Measurements from ENCODE around the gene C11orf16.
"Not testable (repeated sequence)": the region's sequence is repeated elsewhere in the genome, so short reads cannot be mapped to it uniquely, and the experiment has no call there.

C11orf16 gene, protein sequence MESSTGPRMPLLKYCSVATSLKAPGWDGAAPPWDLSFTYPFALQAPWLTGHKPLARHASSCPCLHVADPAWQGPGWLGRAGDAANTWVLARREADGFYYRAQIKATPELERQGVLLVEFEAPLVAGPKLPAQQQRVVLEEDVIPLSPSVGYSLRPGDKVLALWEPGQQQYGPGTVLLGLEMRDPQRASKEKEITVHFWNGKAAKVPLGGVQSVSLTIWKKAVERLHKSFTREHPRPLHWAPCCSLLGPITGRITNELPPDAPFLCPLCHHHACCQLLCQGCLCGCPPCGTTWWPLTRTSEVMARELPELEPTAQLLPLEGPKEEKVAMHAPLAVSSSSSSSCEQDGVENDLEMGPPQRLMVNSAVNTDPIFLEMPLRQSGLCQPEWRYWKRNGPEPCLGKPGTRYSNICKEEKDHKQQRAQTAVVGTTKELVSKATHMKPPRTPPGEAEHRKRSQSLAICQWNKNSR

DNA sequence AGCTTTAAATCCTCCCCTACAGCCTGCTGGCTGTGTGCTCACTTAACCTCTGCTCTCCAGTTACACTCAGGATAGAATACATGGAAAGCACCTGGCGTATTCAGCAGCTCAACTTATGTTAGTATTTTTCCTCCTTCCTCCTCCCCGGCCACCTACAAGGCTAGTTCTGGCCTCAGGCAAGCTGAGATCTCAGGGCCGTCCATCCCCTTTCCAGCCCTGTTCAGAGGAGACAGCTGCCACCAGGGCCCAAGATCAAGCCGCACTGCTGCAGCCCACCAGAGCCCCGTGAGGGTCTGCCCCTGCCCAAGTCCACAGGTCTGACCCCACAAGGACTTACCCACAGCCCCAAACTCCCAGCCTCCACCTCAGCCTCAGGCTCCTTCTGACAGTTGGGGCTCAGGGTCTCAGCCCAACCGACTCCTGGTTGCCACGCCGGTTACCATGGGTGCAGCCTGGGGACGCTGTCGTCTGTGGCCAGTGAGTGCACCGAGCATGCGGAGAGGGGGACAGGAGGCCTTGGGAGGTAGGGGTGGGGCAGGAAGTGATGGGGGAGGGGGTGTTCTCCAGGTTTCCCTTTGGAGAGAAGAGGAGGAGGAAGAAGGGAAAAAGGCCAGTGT lies at the start of gene C11orf16:
Gene C11orf16 (minus strand): TSS at position 384 of the 617 bp plus-strand sequence. CDS start 639 bp downstream, outside the sequence.
- no peak for DNase-seq

DNA sequence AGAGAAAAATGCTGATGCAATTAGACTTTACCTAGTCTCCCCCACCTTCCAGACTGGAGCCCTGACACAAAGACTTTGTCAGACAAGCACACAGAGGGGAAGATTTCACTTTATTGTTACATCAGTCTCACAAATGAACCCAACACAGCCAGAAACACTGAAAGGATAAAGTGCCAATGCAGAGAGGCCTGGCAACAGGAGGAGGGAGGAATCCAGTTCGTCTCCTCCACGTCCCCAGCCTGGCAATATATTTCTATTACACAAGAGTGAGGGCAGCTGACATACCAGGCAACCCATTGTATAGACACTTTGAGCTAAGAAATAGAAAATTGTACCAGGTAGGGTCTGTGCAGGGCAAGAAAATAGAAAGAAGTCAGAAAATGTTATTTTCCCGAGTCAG lies 47.7 kb upstream of the C11orf16 start:
- DNase-seq, result no peak

DNA sequence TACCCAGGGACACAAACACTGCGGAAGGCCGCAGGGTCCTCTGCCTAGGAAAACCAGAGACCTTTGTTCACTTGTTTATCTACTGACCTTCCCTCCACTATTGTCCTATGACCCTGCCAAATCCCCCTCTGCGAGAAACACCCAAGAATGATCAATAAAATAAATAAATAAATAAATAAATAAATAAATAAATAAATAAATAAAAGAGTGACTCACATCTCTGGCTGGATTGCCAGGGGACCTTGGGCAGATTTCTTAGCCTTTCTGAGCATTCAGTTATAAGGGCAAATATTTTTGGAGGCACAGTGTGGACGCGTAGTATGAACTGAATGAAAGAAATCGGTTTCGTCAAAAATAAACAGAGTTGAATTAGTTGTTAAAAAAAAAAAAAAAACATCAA lies 46.6 kb upstream of the C11orf16 start:
- not testable (repeated sequence) for DNase-seq

DNA sequence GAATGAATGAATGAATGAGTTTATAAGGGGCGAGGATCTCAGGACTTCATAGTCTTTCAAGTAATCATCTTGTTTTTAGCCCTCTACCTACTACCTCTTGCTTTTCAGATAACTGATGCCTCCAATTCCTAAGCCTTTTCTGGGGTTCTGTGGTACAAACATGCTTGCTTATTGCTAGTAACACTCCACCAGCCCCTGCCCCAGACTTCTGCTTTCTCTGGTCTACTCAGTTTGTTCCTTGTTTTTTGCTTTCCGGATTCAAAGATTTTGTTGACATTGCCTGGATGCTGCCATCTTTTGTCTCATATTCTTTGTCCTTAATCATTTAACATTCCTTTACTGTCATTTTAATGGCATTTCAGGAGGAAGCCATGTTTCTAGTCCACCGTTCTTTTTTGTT lies 40.4 kb upstream of the C11orf16 start:
- DNase-seq, result no peak

DNA sequence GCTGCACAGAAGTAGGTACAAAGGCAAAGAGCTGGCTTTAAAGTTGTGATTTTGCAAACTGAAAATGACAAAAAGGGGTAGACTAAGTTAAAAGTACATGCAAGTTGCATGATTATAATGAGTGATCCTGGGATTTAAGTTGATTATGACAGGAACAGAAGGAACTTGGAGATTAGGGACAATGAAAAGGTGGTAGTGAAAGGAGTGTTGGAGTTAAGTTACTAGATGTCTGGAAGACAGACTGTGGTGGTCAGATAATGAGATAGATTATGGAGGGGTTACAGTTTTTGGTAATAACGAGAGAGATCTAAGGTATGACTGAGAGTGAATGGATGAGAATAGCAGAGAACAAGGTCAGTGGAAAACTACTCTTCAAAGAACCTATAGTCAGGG lies 39.2 kb upstream of the C11orf16 start:
- no peak for DNase-seq

DNA sequence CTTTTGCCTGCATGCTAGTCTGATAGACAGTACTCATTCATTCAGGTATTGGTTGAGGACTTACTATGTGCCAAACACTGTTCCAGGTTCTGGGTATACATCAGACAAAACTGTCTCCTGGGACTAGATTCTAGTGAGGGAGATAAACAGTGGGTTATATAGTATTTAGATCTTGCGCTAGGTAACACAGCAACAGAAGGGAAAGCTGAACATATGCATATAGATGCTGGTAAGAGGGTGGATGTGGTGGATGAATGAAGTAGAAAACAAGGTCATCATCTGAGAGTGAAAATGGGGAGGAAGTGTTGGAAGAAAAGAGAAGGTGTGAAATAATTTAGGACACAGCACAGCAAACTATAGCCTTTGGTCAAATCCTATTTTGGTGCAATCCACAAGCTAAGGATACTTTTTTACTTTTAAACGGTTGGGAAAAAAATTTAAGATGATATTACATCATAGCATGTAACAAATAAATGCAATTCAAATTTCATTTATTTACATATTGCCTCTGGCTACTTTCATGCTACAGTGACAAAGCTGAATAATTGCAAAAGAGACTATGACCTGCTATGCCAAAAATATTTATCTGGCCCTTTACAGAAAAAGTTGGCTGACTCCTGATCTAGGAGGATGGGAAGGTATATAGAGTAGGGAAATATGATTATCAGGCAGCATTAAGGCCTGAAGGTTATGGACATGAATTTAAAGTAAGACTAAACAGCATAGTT lies 38.6 kb upstream of the C11orf16 start:
- no peak for DNase-seq

DNA sequence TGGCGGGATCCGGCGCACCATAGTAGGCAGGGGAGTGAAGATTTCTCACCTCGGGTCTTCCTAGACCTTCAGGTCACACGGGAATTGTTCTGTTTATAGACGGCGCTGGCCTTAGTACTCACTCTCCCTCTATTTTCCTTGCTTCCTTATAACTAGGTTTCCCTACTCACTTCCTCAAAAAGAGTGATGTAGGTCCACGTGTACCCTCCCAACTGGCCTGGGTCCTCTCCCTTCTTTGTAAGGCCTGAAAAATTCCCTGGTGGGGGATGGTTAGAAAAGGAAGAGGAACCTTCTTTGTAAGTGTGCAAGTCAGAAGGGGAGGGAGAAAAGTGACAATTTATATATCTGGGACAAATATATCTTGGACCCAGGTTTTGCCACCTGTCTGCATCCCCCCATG lies 34.4 kb upstream of the C11orf16 start:
- no peak for DNase-seq

DNA sequence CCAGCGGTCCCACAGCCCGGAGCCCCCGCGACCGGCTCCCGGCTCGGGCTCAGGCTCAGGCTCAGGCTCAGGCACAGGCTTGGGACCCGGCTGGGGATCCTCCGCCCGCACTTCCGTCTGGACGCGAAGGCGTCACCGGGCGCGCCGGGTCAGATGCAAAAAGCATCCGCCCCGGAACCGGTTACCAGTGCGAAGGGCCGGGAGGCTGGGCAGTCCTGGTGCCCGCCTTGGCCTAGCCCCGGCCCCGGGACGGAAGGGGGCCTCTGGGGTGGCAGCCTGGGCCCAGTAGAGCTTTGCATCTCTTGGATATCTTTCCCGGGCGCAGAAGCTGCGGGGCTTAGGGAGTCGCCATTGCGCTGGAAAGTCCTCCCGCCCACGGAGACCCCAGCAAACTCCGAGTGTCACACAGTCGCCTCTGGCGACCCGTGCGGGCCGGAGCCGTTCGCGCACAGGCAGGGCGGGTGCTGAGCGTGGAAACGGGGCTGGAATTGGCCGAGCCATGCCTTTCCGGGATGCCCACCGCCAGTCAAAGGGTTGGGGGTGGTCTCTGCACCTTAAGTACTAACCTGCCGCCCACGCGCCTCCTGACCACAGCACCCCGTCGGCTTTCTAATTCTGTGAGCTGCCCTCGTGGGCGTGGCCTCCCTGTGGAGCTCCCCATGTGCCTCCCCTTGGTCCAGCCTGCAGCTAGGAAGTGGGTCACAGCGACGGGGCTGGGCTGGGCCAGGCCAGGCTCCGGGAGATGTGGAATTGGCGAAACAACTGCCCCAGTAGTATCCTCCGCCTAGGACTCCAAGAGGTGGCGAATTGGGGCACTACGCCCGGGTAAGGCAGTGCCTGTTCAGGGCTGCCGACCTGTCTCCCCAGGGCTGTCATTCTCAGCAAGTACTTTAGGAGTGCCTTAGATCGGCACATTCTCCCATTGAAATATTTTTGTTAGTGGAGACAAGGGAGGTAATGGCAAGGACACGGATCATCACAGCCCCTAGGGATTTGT lies 31.9 kb upstream of the C11orf16 start, which contains the start of gene TMEM9B:
Gene TMEM9B (minus strand): TSS at position 119 of the 997 bp plus-strand sequence. CDS start 129 bp downstream, outside the sequence.
- peak; percentile 76 to 79 for DNase-seq

DNA sequence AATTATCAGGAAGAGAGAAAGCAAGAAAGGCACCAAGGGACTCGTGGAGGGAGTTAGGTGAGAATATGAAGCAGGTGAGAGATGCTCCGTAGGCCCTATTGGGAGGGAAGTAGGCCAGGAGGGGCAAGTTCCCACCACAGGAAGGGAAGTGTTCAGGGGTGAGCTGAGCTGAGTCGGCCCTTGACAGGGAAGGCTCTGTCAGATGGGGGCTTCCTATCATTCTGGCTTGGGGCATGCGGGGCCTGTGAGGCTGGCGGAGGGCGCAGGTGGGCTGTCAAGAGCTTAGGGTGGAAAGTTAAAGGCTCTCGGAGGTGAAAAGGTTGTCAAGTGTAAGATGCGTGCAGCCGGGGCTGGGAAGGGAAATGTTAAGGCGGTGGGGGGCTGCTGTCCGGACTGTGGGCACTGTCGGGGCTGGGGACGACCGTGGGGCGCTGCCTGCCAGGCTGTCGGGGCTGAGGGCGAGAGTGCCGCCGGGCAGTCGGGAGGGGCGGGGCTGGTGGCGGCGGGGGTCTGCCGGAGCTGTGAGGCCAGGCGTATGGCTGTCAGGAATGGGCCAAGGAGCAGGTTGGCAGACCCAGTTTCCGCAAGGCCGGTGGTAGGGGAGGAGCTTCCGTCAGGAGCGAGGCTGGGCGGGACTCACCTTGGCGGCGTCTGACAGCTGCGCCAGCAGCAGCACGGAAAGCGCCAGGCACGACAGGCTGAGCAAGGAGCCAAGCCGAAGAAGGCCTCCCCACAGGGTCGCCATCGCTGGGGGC lies 31.0 kb upstream of the C11orf16 start:
- DNase-seq, result peak; percentile 74 to 78

DNA sequence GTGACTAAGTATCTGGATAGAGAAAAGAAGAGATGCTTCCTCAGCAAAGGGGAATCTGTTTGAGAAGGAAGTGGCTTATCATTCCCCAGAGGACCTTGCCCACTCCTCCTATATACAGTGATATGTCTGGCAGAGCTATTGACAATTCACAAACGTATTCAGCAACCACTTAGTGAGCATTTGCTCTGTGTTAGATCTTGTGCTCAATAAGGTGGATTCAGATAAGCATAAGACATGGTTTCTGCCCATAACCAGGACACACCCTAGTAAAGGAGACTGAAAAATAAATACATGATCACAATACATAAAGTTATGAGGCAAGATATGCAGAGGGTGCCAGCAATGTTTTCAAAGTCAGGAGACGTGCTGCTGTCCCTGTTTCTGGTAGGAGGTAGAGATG lies 30.1 kb upstream of the C11orf16 start:
- no peak for DNase-seq

DNA sequence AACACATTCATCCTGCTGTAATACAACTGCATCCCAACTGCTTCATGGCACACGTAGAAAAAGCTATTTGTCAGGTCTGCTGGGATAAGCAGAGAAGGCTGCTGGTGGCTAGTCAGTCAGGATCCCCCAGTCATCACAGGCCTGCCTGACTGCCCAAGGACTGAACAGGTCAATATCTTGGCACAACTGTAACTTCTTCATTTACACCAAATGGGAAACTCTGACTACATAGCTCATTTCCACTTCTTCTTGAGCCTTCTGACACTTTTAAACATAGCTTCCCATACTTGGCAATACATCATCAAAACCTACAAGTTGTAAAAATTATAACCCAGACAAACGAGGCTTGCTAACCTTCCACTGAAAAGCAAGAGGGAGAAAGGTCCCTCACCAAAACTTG lies 28.7 kb upstream of the C11orf16 start:
- DNase-seq, result no peak

DNA sequence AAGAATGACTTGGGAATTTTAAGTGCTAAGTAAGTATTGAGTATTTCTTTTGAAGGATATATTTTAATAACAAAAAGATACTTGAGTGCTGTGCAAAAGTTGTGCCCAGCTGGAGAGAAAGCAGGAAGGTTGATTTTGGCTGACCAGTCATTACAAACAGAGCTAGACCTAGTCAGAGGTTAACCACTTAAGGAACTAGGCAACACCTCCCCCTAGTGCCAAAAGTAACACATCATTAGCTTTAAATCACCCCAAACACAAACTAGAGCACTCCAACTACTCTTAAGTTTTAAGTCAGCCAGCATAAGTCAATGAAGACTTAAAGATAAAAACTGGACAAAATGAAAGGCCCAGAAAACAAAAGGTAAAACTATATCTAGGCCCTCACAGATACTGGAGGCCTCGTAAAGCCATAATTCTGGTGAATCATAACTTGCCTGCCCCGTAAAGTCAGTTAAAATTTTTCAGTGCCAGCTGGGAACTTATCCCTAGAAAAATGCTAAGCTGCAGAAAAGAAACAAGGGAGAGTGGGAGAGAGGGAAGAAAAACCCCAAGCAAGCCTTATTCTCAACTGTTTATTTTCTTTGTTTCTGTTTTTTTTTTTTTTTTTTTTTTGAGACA lies 26.9 kb upstream of the C11orf16 start:
- DNase-seq, result peak; percentile 27 to 57

DNA sequence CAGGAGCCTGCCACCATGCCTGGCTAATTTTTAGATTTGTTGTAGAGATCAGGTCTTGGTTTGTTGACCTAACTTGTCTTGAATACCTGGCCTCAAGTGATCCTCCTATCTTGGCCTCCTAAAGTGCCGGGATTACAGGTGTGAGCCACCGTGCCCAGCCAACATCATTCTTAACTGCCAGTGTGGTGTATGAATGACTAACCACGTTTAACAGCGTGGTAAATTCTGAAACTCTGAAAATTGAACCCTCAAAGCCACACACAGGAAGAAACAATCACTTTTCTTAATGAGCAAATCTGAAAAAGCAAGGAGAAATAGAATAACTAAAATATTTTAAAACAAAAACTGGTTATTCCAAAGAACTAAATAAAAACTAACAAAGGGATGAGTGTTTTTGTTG lies 24.1 kb upstream of the C11orf16 start:
- DNase-seq, result no peak

DNA sequence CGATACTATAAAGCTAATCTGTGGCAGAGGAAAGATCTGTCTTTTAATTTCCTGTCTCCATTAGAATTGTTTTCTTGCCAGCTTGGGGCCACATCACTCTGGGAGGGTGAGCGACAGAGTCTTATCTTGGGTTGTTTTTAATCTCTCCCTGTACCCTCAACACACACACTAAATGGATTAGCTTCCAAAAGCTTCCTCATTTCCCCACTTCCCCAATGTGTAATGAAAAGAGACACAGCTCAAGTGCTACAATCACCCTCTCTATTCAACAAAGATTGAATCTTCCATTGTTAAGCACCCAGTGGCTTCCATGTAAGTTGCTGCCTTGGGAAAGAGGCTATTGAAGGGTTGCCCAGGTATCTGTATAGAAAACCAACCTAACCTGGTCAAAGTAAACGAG lies 16.1 kb upstream of the C11orf16 start:
- DNase-seq, result no peak

DNA sequence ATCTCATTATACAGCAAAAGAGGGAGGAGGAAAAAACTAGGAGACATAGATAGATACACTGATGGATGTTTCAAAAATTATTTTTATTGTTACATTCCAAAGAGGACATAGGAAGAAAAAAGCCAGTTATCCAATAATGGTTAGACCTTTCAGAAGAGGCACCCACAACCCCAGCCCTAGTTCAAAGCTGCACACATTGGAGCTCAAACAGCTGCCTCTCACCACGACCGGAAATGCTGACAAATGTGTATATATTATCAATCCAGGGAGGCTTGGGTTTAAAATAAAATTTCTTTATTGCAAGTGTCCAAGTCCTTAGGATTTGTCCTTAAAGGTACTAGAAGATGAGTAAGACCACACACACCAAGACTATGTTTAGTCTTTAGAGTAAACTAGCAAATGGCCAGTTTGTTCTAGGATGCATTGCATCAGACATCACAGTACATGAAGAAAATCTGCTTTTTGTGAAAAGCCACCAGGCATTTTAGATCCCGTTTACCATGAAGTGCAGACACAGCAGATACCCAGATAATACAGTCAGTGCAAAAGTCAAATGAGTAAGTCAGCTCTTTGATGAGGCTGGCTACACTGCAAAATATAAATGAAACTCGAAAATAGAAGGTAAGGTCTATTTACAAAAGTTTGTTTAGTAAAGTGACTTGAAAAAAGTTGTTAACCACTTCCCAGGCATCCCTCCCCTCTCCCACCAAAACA lies 14.6 kb upstream of the C11orf16 start:
- no peak for DNase-seq

DNA sequence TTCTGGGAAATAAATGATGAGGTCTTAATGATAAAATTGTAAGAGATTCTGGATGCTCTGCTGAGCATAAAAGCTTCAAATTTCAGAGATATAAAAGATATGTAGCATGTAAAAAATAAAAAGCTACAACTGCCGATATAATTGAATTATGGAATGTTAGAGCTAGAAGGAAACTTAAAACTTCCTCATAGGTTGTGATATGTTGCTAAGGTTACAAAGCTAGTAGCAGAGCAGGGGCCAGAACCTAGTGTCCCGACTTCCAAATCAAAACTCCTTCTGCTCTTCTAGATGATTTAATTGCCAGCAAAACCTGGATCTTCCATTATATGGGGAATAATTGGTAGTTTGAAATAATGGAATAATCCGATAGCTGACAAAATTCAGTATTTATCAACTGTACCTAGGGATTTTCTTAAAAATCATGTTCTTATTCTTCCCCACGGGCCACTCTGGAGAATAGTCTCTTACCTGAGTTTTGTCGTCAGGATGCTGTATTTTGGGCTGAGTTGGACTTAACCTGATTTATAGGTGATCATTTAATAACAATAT lies 9.8 kb upstream of the C11orf16 start, which contains the start of gene ASCL3:
Gene ASCL3 (minus strand): TSS at position 499 of the 549 bp plus-strand sequence. CDS start 4,855 bp downstream, outside the sequence.
- DNase-seq, result no peak

DNA sequence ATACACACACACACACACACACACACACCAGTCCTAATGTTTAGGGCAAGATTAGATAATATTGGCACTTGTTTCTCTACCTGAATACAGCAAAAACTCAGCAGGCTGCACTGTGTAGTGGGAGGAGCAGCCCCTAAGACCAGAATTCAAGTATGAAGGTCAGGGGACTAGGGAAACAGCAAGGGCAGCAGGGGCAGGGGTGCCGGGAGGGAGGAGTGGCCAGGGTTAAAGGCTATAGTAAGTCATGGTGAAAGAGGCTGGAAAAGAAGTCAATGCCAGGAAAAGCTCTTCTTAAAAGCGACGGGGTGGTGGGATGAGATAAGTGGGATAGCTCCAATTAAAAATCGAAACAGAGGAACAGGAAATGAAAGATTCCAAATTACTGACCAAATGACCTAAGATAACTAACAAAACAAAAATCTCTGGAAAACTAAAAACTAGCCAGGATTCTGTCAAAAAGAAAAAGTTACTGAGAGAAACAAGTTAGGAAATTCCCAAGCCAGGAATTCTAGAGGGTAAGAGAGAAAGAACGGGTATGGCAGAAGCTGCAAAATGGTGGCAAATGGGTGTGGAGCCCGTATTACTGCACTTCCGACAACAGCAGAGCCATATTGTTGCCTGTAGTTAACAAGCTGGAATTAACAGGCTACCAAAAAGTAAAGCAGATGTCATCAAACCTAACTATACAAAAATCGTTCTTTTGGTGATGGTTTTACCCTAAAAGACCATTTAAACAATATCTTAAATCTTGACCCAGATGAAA lies 8.8 kb upstream of the C11orf16 start:
- no peak for DNase-seq

DNA sequence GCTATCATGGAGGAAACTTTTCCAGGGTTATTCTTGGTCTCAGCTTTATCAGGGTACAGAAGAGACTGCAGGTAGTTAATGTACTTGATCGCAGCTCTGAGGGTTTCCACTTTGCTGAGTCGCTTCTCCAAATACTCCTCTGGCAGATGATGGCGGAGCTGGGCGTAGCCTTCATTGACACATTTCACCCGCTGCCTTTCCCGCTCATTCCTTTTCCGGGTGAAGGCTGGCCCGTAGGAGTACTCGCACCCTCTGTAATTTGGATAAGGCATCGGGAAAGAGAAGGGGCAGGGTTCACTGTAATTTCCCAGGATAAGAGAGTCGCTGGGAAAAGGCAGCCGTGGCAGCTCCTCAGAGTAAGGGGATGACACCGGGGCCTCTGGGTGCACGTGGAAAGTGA lies 4.9 kb upstream of the C11orf16 start:
- no peak for DNase-seq

DNA sequence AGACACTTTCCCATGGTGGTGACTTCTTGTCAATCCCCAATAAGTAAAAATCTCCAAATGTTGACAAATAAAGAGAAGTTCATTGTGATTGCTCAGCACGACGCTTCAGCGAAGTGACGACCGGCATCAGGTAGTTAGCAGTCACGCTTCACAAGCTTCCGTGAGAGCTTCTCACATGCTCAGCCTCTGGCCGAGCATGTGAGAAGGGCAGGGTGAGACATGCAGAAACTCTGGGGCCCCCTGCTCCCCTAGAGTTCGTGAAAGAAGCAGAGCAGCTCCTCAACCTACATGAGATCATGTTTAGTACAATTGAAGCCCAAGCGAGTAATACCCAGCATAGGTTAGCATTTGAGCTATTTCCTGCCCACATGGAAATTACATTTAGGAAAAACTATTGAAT lies 4.4 kb upstream of the C11orf16 start:
- no peak for DNase-seq
